GM18502 (cell line): Measurements from ENCODE around the gene ZNF821.
"Not testable (repeated sequence)": the region's sequence is repeated elsewhere in the genome, so short reads cannot be mapped to it uniquely, and the experiment has no call there.

Experiments used
- ATAC-seq: cut with Tn5 transposase; IDR thresholded peaks from one replicate; pipeline ENCODE4 v1.9.1; 2021; ENCODE audit warnings: mild to moderate bottlenecking; ENCODE audit not compliant: unreplicated experiment, poor library complexity

Gene ZNF821

DNA sequence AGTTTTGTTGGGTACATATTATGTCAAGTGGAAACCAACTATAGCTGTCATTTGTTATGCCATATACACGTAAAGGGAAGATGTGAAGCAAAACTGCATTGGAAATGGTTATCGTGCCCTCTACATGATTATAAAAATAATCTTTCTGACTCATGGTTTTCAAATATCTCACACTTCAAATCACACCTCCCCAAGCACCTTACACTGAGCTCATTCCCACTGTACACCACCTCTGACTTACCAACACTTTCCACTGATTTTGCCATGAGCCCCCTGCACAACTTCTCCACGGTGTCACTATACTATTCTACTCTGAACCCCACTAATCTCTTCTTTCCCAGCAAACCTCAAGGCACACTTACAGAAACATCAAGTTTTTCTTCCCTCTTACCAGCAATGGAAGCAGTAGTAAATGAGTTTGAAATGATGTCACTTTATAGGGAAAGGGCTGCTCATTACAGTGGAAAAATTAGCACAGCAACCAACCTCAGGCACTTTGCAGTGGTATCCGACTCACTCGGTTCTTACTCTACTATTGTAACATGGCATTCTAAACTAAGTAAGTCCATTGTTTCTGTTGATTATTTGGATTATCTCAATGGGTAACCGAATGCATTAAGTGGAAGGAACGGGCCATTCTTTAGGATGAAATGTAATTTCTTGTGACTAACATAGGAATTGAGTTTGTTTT is 18.7 kb downstream of the ZNF821 start:
- no peak for ATAC-seq

GRCh38 chr16:71863995-71864394 is 20.0 kb downstream of the ZNF821 start:
- no peak for ATAC-seq

DNA sequence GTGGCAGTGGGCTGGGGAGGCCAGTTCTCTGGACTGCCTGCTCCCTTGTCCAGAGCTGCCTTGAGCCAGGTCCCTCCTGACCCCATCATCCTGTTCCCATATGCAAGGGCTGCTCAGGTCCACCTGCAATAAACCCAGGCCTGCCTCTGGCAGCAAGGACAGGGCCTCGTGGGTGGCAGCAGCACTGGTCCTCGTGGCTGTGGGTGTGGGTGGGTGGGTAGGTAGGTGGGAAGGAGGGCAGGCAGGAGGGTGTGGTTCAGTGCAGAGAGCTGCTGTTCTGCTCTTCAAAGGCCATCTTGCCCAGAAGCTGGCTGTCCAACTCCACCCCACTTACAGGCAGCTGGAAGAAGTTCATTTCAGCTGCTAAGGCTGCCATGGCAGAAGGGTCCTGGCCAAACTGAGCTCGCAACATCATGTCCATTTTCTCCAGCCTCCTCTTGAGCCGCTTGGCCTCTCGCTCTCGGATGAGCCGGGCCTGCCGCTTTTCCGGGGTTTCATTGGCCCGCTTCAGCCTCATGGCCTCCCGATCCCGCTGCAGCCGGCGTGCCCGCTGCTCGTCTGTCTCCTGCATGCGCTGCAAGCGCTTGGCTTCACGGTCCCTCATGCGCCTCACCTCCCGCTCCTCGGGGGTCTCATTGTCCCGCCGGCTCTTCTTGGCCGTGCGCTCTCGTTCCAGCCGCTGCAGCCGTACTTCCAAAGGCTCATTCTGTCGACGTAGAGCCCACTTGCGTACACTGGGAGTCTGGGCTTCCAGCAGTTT is 24.0 kb downstream of the ZNF821 start:
- no peak for ATAC-seq

- peak; percentile 56 for ATAC-seq
Observed at GRCh38 chr16:71855937-71856662, 27.9 kb downstream of the ZNF821 start.

DNA sequence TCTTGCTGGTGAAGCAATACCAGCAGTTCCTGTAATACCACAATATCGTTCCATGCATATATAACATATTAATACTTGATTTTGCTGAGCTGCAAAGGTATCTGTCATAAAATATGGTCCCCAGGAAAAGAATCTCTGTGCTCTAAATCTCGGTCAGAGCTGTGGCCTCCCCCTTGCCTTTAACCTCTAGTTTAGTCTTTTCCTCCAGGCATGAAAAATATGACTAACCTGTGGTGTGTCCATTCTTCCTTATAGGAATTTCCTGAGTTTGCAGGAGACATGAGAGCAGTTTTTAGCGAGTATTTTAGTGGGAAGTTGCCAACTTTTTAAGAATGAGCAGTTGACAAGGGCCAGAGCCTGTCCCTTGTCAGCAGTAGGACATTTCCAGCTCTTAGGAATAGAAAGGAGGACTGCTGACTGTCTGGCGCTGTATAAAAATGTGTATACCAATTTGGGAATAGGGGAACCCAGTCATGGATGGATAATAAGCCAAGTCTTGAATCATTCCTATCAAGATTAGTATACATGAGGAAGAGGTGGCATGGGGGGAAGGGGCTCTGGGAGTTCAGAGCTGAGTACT is 29.5 kb downstream of the ZNF821 start:
- no peak for ATAC-seq

DNA sequence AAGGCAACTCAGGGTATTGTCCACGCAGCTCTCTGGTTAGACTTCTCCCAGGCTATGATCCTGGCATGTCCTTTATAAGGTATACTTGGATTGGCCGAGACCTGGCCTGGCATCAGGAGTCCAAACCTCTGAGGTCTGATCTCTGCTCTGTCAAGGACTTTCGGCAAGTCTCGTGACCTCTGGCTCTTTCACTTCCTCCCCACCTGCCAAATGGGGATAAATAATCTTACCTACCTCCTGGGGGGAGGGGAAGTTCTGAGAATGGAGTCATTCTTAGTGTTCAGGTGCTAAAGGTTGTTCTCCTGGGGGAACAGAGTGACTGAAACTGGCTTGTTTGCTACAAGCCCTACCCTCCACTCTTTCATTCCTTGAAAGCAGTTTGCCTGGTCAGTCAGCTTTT is 30.6 kb downstream of the ZNF821 start:
- peak; percentile 57 for ATAC-seq

DNA sequence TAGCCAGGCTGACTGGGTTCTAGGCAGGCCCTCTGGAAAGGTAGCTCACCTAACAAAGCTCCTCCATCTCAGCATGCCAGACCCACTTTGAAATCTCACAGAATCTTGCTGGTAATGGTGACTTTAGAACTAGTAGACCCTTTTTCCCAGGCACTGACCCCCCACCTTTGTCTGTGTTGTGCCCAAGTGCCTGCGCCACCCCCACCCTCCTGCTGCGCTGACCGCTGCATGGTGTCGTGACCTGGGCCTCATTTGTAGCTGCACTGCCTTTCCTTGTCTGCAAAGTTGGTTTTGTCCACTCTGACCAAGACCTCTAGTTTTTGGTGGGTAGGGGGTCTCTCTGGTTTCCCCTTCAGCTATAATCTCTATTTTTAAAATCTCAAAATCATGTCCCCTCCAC is 31.4 kb downstream of the ZNF821 start:
- no peak for ATAC-seq

GRCh38 chr16:71852158-71852557 is 31.8 kb downstream of the ZNF821 start:
- no peak for ATAC-seq

DNA sequence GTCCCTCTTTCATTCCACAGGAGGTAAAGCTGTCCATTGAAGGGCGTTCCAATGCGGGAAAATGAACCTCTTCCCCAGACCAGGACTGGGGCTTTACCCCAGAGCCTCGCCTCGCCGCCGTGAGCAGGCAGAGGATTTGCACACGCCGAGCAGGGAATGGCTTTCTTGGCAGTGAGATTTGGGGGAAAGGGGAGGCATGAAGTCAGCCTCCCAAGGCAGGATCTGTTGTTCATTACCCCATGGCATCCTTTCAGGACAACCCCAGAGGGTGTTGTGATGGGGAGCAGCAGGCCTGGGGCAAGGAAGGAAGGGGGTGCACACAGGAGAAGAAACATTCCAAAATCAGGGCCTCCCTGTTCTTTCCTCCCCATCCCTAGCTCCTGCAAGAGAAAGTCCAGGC is 32.2 kb downstream of the ZNF821 start:
- ATAC-seq = no peak

GRCh38 chr16:71848622-71849021 is 35.4 kb downstream of the ZNF821 start:
- ATAC-seq = no peak

DNA sequence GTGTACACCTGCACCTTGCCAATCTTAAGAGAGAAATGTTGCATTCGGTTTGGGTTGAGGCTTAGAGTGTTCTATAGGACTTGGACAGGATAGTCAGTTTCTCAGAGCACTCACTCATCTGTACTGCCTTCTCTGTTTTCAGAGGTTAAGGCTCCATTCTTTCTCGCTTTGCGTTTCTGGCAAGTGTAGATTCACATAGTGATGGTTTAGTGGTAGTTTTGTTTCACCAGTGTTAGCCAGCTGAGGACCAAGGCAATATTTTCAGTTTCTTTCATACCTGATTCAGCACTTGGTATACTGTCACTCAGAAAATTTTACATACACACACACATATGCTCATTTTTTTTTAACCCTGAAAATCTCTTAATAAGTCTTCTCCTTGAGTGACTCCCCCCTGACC is 36.9 kb downstream of the ZNF821 start:
- ATAC-seq = no peak

DNA sequence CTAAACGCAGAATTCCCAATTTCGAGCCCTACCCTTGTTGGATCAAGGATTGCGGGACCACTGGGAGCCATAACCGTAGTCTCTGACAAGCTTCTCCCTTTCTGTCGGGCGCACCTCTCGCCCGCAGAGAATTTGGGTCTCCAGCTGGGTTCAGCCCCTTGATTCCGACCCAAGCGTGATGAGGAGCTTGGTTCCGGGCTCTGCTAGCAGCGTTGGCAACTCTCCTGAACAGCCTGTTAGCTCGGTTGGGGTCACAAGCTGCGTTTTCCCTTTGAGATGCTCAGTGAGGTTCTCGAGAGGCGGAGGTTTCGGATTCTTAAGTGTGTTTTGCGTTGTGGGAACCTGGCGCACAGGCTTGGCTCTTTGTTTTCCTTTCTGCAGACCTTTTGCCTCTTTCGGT is 37.6 kb downstream of the ZNF821 start:
- ATAC-seq = peak; percentile 5

GRCh38 chr16:71845639-71846430 is 38.1 kb downstream of the ZNF821 start, which contains the start of gene ATXN1L:
Gene ATXN1L (plus strand): TSS chr16:71845976. CDS start chr16:71849741, 3,765 bp downstream.
- peak; percentile 74 for ATAC-seq

DNA sequence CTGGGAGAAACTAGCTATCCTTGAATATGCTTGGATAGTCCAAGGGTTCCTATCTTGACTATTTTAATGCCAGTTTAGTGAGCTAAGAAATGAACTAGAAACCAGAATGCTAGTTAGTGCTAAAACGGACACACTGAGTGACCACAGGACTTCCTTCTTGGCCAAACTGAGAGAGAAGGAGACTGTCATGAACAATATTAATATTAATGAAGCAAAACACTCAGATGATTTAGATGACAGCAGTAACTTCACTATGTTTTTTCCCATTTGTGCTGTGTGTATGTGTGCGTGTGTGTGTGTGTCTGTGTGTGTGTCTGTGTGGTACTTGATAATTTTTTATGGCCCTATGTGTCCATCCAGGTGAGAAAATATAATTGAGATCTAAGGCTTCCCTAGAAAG is 40.4 kb downstream of the ZNF821 start:
- ATAC-seq = no peak

DNA sequence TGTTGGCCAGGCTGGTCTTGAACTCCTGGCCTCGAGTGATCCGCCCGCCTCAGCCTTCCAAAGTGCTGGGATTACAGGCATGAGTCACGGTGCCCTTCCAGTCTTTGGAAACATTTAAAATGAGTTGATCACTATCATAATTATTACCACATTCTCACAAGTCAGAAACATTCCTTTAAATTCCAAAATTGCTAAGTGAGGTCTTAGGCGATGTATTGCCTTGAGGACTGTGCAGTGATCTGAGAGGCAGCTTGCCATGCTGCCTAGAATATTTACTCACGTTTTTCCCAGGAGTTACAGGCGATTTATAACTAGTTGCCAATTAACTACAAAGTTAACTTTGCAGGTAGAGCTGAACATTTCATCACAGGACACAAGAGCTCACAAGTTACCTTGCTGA is 43.9 kb downstream of the ZNF821 start:
- ATAC-seq = no peak

DNA sequence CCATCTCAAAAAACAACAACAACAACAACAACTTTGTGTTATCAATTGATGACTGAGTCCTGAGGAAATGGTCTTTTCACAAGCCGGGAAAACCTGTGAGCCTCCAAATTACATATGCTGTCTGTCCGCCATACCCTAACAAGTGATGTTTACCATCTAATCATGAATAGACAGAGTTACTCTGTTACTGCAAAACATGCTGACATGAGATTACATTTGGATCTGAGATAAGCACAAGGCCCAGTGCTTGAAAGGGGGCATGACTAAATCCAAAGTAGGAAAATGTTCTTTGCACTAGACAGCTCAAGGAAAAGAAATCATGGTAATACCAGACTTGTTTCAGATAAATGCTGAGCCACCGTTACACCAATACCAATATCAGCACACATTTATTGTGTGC is 46.8 kb downstream of the ZNF821 start:
- no peak for ATAC-seq

DNA sequence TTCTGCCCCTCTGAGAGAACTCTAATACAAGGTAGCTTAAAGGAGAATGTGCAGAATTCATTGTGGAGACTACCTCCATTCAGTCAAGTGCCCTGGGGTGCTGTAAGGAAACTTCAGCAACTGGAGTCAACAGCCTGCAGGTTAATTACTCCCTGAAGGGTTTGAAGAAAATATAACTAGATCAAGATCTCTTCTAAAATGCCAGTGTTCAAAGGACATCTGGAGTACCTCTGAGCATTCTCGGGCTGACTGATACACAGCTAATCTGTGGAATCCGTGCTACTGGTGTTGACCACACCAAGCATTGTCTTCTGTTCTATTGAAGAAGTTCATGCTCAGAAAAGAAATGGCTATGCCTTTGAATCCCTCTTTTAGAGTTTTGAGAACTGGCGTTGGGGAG is 49.7 kb downstream of the ZNF821 start:
- ATAC-seq = no peak

DNA sequence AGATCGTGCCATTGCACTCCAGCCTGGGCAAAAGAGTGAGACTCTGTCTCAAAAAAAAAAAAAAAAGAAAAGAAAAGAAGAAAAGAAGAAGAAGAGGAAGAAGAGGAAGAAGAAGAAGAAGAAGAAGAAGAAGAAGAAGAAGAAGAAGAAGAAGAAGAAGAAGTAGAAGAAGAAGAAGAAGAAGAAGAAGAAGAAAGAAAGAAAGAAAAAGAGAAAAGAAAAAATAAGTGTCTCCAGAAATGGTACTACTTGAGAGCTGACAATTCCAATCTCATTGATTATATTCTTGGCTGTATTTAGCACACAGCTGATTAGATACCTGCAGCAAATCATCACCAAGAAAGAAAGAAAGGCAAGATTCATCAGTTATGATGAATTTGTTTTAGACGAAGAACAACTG is 51.9 kb downstream of the ZNF821 start:
- ATAC-seq = not testable (repeated sequence)

- ATAC-seq = not testable (repeated sequence)
Observed at GRCh38 chr16:71831698-71832097, 52.3 kb downstream of the ZNF821 start.

- ATAC-seq = no peak
Observed at GRCh38 chr16:71830359-71830758, 53.6 kb downstream of the ZNF821 start.
